Endodermal cell (in vitro differentiated cells): ENCODE data around the gene ANG. TPM values are rescaled to one million over a fixed set of nuclear protein-coding genes. Genes with fewer than 3 reads are reported as not detected.

Experiments
- DNase-seq: peaks from one replicate; pipeline ENCODE4 v3.0.0-alpha.2; 2017
- H3K27ac ChIP-seq: 2 replicates; pipeline ENCODE4 v1.5.1; 2013; ENCODE audit warnings: mild to moderate bottlenecking, low read depth, low read length, moderate library complexity
- H3K27me3 ChIP-seq: 2 replicates; pipeline ENCODE4 v1.6.1; 2013; ENCODE audit warnings: mild to moderate bottlenecking, low read length, moderate library complexity; ENCODE audit not compliant: insufficient read depth, control insufficient read depth, poor library complexity, severe bottlenecking
- H3K36me3 ChIP-seq: 2 replicates; pipeline ENCODE4 v1.7.0; 2013; ENCODE audit warnings: mild to moderate bottlenecking, low read length, moderate library complexity; ENCODE audit not compliant: control insufficient read depth, insufficient read depth
- H3K4me1 ChIP-seq: one replicate; pipeline ENCODE4 v1.7.0; 2013; ENCODE audit warnings: low read length; ENCODE audit not compliant: control insufficient read depth, insufficient read depth
- H3K4me3 ChIP-seq: 2 replicates; pipeline ENCODE4 v1.5.1; 2013; ENCODE audit warnings: mild to moderate bottlenecking, low read length, moderate library complexity
- H3K9ac ChIP-seq: 2 replicates; pipeline ENCODE4 v1.6.1; 2013; ENCODE audit warnings: mild to moderate bottlenecking, low read length, moderate library complexity; ENCODE audit not compliant: poor library complexity, severe bottlenecking; ENCODE audit errors: extremely low read depth
- H3K9me3 ChIP-seq: 2 replicates; pipeline ENCODE4 v1.6.1; 2013; ENCODE audit warnings: mild to moderate bottlenecking, low read length, moderate library complexity; ENCODE audit not compliant: control insufficient read depth
- H3K27ac Mint-ChIP-seq: 2 replicates; pipeline ENCODE4 v1.8.0; 2020; ENCODE audit warnings: mixed read lengths
- H3K27me3 Mint-ChIP-seq: 2 replicates; pipeline ENCODE4 v1.8.0; 2021; ENCODE audit warnings: mild to moderate bottlenecking, mixed read lengths; ENCODE audit not compliant: insufficient read depth
- H3K36me3 Mint-ChIP-seq: 2 replicates; pipeline ENCODE4 v1.8.0; 2020; ENCODE audit warnings: low read depth, mixed read lengths
- H3K4me1 Mint-ChIP-seq: 2 replicates; pipeline ENCODE4 v1.8.0; 2020; ENCODE audit warnings: mixed read lengths
- H3K4me3 Mint-ChIP-seq: 2 replicates; pipeline ENCODE4 v1.8.0; 2020; ENCODE audit warnings: mild to moderate bottlenecking, moderate library complexity, mixed read lengths
- H3K9me3 Mint-ChIP-seq: 2 replicates; pipeline ENCODE4 v1.8.0; 2020; ENCODE audit warnings: mild to moderate bottlenecking, mixed read lengths
- CTCF ChIP-seq: fragments of 200-600 bp; sonication (generic); conservative IDR thresholded peaks from 2 replicates; pipeline ENCODE4 v1.5.0; 2021; ENCODE audit warnings: antibody characterized with exemption, mild to moderate bottlenecking
- WGBS, 2 experiments: methylation state at CpG; one replicate each; pipeline versions ENCODE4 v1.1.5 to v1.1.7; 2013; ENCODE audit warnings: missing lambda C conversion rate in 2 of 2, mixed read lengths in 1 of 2; ENCODE audit not compliant: insufficient coverage in 1 of 2, insufficient read length in 1 of 2; 5-methylcytosine and 5-hydroxymethylcytosine counted together
- total RNA-seq, 2 donors: library from RNA; stranded (reverse); fragmentation: NEBNext Ultra II Directional in 1 of 2; extraction: Animal tissue kit (Norgen Biotek cat#: 25700) in 1 of 2; gene quantifications; 2 replicates in 1 of 2; 3 replicates in 1 of 2; pipeline ENCODE4 v1.2.1, GENCODE V29; 2021

ANG gene
- total RNA-seq, 2 donors from 2014 or later: 2.6 to 3.4 TPM

- no peak overlapping the region for H3K9ac ChIP-seq
- WGBS, 2 experiments: 85 to 88% methylated on average over 6 to 7 of the region's 8 CpGs
- H3K9me3 ChIP-seq: no peaks in the 10 kb centered on the region
- no peaks in the 10 kb centered on the region for H3K36me3 ChIP-seq
- Mint-ChIP-seq H3K27ac (no peak overlapping the region), H3K27me3 (peaks cover 2% of the 10 kb centered on the region), H3K36me3 (no peaks in the 10 kb centered on the region), H3K4me1 (peaks cover 10% of the 10 kb centered on the region), H3K4me3 (no peak overlapping the region), H3K9me3 (no peaks in the 10 kb centered on the region)
- peaks cover 4% of the 10 kb centered on the region for H3K4me1 ChIP-seq
- peak overlapping the region; percentile 98 for H3K4me3 ChIP-seq
- no peaks in the 10 kb centered on the region for H3K27me3 ChIP-seq
- no peak for TF ChIP-seq CTCF
- DNase-seq: peak; percentile 29
- H3K27ac ChIP-seq: no peak overlapping the region
Measured at GRCh38 chr14:20680363-20680762, 8.2 kb upstream of the ANG start.

GRCh38 chr14:20680843-20681347 lies 7.7 kb upstream of the ANG start:
- no peak for DNase-seq

GRCh38 chr14:20681348-20682126 lies 7.0 kb upstream of the ANG start:
- peak overlapping the region; percentile 98 for H3K4me3 ChIP-seq
- H3K4me1 ChIP-seq: peaks cover 4% of the 10 kb centered on the region
- WGBS, 2 experiments: 0% methylated on average over 11 to 25 of the region's 25 CpGs
- no peak for TF ChIP-seq CTCF
- peak; percentile 97 for DNase-seq
- Mint-ChIP-seq H3K4me3 (no peak overlapping the region), H3K36me3 (no peaks in the 10 kb centered on the region), H3K27me3 (peaks cover 2% of the 10 kb centered on the region), H3K9me3 (no peaks in the 10 kb centered on the region), H3K27ac (peak overlapping the region; percentile 96), H3K4me1 (peaks cover 10% of the 10 kb centered on the region)
- peak overlapping the region; percentile 86 for H3K27ac ChIP-seq
- H3K9me3 ChIP-seq: no peaks in the 10 kb centered on the region
- H3K27me3 ChIP-seq: no peaks in the 10 kb centered on the region
- peak overlapping the region; percentile 89 for H3K9ac ChIP-seq
- no peaks in the 10 kb centered on the region for H3K36me3 ChIP-seq

More at GRCh38 chr14:20680843-20681347, 7.7 kb upstream of the ANG start:
- Mint-ChIP-seq H3K4me1 (peaks cover 10% of the 10 kb centered on the region), H3K27me3 (peaks cover 2% of the 10 kb centered on the region), H3K36me3 (no peaks in the 10 kb centered on the region), H3K4me3 (no peak overlapping the region), H3K27ac (peak overlapping the region; percentile 96), H3K9me3 (no peaks in the 10 kb centered on the region)
- Histone ChIP-seq H3K9ac (peak overlapping the region; percentile 56), H3K4me3 (peak overlapping the region; percentile 98), H3K27ac (no peak overlapping the region), H3K27me3 (no peaks in the 10 kb centered on the region), H3K4me1 (peaks cover 4% of the 10 kb centered on the region), H3K9me3 (no peaks in the 10 kb centered on the region), H3K36me3 (no peaks in the 10 kb centered on the region)
- no peak for TF ChIP-seq CTCF
- 27 to 37% methylated on average over 7 of the region's 7 CpGs for WGBS, 2 experiments
